NCI-H2029 treated with DMSO at 0.1 percent for 48 hours (cell line): ENCODE measurements around the gene DUOXA2.

Experiments used
- DNase-seq: peaks from one replicate; lab custom pipeline; 2025; lab: John Stamatoyannopoulos, UW

The DUOXA2 gene

DNA sequence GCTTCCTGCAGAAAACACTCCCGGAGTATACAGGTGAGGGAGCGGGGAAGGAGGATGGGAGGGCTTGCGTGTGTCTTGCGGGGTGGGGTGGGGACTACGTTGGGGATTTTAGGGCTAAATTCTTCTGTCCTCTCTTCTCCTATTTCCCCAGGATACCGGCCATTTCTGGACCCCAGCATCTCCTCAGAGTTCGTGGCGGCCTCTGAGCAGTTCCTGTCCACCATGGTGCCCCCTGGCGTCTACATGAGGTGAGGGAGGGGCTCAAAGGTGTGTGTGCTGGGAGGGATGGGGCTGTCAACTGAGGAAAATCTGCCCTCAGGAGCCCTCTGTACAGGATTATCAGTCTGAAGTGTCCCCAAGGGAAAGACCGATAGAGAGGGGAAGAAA, 22.2 kb downstream of the DUOXA2 start:
- no peak for DNase-seq

DNA sequence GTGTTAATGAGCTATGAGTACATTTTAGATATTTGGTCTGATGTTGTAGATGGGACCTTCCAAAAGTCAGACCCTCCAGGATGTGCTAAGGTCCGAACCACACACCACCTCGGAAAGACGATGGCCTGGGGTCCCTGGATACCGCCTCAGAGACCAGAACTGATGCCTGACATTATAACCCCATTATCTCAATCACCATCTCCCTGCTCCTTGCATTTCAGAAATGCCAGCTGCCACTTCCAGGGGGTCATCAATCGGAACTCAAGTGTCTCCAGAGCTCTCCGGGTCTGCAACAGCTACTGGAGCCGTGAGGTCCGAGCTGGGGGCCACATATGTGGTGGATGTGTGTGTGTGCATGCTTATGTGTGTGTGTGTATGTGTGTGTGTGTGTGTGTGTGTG, 23.6 kb downstream of the DUOXA2 start:
- no peak for DNase-seq

DNA sequence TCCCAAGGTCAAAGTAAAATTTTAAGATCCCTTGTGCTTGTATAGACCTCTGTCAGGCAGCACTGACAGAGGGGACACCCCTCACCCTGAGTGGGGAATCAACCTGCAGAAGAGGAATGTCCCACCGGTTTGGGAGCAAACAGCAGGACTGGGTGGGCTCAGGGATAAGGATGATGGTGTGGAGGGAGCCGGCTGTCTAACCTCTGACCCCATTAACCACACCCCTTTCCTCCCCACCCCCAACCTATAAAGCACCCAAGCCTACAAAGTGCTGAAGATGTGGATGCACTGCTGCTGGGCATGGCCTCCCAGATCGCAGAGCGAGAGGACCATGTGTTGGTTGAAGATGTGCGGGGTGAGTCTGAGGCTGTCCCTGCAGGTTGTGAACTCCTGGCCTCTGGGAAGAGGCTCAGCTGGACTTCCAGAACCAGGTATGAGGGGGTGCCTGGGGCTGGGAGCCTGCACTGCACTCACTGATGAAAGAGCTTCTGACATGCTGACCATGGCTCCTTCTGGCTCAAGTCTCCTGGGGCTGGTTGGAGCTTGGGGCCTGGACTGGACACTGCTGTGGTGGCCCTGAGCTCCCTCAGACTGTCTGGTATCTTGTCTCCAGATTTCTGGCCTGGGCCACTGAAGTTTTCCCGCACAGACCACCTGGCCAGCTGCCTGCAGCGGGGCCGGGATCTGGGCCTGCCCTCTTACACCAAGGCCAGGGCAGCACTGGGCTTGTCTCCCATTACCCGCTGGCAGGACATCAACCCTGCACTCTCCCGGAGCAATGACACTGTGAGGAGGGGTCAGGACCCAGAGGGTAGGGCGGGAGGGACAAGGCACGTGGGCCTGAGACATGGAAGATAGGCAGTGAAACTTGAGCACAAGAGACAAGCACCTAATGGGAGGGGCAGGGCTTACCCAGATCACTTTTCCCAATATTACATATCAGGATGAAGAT, 25.0 kb downstream of the DUOXA2 start:
- DNase-seq, result no peak

DNA sequence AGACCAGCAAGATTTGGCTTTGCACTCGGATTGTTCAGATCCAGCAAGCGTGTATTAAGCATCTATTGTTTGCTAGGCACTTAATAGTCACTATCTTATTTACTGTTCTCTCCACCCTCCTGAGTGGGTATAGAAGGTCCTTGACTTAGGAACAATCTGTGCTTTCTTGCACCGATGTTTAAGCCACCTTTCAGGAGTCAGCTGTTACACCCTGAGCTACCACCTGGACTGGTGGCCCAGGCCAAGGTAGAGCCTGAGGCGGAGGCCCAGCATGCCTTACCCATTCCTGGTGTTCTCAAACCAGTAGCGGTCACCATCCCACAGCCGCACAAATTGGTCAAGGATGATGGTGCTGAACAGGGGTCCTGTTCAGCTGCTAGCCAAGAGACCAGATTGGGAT, 25.6 kb downstream of the DUOXA2 start:
- DNase-seq, result no peak

DNA sequence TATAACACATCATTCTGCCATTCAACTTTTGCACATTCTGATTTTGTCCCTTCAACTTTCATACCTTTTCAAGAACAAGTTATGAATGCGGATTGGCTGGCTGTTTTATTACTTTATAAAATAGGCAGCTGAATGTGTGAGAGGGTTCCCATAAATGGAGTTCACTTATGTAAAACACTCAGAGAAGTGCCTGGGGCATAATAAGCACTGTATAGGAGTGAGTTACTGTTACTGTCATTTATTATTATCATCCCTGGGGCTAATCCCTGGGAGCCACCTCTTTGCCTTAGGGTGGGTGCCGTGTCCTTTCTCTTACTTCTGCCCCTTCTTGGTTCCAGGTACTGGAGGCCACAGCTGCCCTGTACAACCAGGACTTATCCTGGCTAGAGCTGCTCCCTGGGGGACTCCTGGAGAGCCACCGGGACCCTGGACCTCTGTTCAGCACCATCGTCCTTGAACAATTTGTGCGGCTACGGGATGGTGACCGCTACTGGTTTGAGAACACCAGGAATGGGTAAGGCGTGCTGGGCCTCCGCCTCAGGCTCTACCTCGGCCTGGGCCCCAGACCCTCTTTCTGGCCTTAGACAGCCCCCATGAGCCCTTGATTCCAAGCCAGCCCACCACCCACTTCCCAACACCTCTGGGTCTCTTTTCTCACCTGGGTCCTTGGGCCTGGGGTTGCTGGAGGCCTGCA, 26.6 kb downstream of the DUOXA2 start:
- DNase-seq, result no peak

DNA sequence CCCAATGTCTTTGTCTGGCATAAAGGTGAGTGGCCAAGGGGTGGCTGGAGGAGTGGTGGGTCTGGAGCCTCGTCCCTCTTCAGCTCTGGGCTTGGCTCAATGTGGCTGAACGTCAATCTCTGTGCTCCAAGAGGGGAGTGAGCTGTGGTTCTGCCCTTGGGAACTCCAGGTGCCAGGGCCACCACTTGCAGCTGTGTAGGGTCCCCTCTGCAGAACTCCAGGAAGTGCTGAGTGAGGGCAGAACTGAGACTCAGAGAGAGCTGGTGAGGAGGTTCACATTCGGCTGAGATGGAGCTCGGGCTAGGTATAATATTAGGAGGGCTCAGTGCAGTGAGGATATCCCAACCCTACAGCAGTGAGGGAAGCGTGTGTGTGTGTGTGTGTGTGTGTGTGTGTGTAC, 27.3 kb downstream of the DUOXA2 start:
- DNase-seq, result no peak

DNA sequence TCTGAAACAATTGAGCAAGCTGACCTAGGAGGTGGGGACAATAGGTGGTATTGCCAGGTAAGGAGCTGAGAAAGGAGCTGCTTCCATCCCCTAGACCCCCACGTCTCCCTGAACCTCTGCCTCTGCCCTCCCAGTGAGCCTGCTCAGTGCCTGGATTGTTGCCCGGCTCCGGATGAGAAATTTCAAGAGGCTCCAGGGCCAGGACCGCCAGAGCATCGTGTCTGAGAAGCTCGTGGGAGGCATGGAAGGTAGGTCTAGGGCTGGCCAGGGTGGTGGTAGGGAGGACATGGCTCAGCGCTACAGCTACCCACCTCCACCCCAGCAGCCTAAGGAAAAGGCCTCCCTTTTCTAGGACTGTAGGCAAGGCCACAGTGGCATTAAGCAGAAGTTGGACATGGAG, 28.9 kb downstream of the DUOXA2 start:
- DNase-seq, result no peak

DNA sequence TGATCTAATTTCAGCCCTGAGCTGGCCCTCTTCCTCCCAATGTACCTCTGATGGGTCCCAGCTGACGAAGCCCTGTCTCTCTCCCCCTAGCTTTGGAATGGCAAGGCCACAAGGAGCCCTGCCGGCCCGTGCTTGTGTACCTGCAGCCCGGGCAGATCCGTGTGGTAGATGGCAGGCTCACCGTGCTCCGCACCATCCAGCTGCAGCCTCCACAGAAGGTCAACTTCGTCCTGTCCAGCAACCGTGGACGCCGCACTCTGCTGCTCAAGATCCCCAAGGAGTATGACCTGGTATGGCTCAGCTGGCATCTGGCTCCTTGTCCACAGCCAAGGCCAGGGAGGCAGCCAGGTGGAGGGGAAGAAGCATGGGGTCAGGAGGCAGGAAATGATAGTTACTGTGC, 29.8 kb downstream of the DUOXA2 start:
- DNase-seq, result no peak

DNA sequence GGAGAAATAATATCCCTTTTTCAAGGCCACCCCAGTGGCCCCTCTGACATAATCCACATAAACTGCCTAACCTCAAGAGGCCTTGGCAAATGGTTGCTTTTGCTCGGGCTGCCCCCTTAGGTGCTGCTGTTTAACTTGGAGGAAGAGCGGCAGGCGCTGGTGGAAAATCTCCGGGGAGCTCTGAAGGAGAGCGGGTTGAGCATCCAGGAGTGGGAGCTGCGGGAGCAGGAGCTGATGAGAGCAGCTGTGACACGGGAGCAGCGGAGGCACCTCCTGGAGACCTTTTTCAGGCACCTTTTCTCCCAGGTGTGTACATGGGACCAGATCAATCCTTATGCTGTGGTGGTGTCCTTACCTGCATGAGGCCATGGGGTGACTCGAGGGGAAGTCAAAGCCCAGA, 30.6 kb downstream of the DUOXA2 start:
- no peak for DNase-seq

DNA sequence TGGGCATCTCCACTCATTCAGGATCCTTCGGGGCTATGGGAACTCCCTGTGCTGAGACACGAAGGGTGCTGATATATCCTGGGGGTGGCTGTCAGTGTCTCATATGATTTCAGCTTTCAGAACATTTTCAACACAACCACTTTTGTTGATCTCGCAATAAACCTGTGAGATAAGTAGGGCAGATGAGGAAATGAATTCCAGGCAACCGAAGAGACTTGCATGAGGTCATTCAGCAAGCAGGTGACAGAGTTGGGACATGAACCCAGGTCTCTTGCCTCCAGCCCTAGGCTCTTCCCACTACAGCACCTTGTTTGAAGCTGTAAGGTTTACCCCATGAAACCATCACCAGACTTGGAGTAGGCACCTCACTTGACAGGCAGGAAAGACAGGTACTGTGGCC, 32.3 kb downstream of the DUOXA2 start:
- no peak for DNase-seq

DNA sequence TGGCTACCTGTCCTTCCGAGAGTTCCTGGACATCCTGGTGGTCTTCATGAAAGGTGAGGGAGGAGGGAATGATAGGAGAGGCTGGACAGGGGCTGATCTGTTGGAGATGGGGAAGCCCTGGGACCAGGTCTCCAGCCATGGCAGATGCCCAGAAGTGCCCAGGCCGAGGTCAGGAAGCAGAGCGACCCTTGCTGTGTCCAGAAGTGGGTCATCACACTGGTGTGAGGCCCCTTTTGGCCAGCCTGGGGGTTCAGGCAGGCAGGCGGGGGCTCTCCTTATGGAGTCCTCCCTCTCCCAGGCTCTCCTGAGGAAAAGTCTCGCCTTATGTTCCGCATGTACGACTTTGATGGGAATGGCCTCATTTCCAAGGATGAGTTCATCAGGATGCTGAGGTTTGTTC, 33.5 kb downstream of the DUOXA2 start:
- DNase-seq, result no peak

DNA sequence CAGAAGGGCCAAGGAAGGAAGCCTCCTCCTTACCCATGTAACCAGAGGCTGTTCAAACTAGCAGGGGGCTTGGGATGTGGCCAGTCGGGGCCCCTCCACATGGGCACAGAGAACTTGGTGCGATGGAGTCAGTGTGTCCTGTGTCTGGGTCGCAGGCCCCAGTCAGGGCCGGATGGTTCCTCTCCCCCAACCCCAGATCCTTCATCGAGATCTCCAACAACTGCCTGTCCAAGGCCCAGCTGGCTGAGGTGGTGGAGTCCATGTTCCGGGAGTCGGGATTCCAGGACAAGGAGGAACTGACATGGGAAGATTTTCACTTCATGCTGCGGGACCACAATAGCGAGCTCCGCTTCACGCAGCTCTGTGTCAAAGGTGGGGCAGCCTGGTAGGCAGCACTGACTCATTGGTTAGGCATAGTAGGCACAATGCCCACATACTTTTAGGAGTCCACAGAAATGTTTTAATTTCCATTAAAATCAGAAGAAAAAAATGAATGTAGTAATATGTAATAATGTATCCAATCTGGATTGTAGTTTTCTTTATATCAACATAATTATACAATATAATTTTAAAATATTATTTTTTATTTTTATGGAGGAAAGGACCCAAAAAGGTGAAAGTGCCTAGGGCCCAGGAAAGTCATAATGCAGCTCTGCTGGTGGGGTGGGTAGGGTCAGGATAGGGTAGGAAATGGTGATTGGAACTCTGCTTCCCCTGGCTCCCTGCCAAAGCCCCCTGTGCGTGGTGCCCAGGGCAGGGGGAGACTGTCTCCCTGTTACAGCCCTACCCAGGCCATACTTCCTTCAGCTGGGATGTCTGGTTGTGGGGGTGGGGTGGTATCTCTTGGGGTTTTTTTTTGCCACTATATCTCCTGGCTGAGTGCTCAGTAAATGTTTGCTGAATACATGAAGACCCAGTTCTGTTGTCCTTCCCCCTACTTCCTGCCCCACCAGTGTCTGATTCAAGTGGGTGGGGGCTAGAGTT, 34.2 kb downstream of the DUOXA2 start:
- DNase-seq, result no peak

DNA sequence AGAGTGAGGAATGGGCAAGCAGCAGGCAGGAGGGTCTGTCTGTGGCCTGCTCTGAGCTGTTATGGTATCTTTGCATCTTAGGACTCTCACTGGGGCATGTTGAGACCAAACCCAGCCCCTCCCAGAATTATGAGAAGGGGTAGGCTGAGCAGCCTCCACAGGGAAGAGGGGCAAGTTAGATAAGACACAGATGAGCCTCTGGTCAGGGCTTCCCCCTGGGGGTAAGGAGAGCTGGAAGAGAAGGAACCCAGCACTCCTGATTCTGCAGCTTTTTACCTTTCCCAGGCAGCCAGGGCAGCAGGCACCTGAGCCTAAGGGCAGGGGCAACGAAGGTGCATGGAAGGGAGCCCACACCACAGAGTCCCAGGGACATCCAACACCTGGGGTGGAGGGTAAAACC, 34.9 kb downstream of the DUOXA2 start:
- DNase-seq, result no peak

DNA sequence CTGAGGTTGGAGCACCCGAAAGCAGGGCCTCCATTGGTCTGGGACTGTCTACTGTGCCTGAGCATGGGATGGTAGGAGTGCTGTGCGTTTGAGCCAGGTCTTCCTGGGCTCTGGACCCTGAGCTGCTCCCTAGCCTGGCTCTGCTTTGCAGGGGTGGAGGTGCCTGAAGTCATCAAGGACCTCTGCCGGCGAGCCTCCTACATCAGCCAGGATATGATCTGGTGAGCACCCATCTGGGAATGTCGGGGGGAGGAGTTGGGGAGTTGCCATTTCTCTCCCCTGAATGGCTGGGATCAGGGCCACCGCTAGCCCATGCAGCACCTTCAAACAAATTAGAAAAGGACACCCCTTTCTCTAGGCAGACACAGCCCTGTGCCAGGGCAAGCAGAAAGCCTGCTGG, 36.4 kb downstream of the DUOXA2 start:
- DNase-seq, result no peak

DNA sequence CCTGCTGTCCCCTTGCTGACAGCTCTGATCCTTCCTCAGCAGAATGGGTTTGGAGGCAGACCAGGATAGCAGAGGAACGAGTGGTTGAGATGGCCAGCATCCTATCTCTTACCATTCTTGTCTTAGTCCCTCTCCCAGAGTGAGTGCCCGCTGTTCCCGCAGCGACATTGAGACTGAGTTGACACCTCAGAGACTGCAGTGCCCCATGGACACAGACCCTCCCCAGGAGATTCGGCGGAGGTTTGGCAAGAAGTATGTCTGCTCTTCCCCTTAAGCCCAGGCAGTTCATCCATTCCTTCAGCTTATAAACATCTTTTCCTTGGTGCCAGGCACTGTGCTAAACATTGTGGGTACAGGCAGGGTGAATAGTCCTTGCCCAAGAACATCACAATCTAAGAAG, 36.9 kb downstream of the DUOXA2 start:
- DNase-seq, result no peak

DNA sequence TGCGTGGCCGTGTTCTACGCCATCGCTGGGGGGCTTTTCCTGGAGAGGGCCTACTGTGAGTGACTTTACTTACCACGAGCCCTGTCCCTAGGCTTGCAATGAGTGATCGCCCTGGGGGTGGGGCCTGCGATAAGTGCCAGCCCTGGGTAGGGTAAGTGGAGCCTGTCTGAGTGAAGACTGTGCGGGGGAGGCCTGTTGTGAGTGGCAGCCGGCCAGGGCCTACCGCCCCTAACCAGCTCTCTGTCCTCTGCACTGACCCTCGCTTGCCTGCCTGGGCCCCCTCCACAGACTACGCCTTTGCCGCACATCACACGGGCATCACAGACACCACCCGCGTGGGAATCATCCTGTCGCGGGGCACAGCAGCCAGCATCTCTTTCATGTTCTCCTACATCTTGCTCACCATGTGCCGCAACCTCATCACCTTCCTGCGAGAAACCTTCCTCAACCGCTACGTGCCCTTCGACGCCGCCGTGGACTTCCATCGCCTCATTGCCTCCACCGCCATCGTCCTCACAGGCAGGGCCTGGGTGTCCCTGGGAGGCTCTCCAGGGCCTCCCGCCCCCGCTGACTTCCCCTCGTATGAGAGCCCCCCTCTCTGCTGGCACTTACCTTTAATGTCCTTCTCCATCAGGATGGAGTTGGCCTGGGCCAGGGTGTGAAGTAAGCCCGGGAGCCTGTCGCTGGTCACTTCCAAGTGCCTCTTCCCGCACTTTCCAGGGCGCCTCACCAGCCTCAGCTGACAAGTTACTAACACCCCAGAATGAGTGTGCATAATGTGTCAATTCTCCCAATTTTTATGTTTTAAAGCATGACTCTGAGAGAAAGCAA, 38.1 kb downstream of the DUOXA2 start:
- DNase-seq, result no peak

DNA sequence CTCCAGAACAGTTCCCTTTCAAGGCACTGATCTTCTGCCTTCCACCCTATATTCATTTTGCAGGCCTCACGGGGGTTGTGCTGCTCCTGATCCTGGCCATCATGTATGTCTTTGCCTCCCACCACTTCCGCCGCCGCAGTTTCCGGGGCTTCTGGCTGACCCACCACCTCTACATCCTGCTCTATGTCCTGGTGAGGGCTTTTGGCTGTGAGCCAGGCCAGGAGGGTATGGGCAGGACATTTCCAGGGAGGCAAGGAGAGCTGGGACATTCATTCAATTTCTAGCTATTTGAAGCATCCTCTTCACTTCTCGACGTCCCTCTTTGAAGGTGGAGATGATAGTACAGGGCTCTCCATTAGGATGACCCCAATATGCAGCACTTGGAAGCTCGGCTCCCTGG, 41.6 kb downstream of the DUOXA2 start:
- DNase-seq, result no peak

DNA sequence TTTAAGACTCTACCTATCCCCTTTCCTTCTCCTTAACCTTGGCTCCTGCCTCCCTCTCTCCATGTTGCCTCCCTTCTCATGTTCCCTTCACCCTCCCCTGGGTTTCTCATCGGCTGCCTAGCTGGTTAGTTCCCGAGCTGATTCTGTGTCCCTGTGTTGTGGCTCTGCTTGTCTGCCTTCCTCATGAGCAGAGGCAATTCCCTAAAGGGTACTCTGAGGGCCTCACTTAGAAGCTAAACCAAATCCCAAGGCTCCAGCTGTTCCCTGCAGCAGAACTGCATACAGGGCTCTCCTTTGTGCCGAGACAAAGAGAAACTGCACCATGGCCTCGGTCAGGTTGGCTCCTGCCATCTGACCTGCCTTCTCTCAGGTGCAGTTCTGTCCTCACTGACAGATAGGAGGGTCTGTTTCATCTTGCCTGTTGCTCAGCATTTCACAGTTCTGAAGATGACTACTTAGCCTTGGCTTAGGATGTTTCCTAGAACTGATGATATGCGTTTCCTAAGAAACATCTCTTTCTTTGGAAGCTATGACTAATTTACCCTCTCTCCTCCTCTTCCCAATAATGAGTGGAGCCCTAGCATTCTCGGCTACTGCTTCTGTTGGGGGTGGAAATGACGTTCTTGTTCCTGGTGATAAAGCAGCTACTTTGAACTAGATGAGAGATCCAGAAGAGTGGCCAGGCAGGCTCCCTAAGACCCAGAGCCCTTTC, 42.8 kb downstream of the DUOXA2 start:
- DNase-seq, result no peak

DNA sequence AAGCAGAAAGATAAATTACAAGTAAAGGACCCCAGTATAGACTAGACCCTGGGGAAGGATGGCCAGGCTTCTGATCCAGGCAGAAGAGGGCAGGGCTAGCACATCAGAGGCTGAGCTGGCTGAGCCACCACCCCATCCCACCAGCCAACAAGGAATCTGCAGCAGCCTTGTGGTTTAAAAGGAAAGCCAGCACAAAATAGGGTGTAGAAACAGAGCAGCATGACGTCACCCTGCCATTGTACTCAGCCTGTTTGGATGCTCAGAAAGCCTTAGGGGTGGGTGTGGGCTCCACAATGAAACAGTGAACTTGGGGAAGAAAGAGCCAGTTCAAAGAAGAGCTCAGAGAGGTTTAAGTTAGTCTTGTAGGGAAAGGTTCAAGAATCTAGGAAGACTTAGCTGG, 43.8 kb downstream of the DUOXA2 start:
- DNase-seq, result no peak

DNA sequence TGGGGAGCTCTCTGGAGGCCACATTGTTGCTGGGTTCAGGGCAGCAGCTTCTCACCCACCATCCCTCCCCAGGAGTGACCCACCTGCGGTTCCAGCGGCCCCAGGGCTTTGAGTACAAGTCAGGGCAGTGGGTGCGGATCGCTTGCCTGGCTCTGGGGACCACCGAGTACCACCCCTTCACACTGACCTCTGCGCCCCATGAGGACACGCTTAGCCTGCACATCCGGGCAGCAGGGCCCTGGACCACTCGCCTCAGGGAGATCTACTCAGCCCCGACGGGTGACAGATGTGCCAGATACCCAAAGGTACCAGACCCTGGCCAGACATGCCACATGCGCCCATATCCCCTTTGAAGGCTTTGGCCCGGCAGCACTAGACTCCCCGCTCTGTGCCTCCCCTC, 47.5 kb downstream of the DUOXA2 start:
- no peak for DNase-seq
